ENCODE results near the gene ATP11B. TPM values are rescaled to one million over a fixed set of nuclear protein-coding genes. Genes with fewer than 3 reads are reported as not detected.
"Not testable (repeated sequence)": the region's sequence is repeated elsewhere in the genome, so short reads cannot be mapped to it uniquely, and the experiment has no call there.

The ATP11B gene
- total RNA-seq, 1 donor from 2014 or later, result 97.2 TPM

DNA sequence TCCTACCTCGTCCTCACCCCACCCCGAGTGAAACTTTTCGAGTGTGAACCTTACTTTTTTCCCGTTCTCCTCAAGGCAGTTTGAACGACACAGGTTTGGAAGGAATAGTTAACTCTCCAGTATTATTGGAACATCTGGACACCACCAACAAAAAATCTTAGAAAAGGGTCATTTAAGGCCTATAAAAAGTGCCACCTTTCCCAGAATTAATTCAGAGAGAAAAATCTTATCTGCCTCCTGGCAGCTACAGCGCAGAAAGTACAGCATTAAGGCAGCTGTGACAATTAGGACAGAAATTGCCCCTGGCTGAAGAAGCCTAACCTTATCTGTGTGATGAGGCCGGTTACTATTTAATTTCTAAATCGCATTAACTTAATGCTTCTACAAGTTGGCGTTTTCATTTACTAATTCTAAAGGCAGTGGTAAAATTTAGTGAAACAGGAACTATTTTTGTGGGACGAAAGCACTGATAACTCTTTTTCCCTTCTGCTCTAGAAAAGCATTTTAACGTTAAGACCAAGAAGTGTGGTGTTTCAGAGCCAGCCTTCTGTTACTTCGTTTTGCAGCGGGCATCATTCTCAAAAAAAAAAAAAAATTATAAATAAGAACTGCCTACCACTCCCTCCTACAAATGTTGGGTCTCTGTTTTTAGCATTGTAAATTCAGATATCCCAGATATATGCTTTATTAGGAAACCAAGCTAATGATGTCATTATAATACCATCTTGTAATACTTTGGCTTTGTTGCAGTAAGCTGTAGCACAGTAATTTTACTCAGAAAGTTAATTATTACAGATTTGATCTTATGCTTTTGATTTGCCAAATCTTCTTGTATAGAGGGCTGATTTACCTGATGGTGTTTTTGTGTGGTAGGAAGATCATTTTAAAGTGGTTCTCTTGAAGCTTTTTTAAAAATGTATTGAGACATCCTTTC is 1.4 kb downstream of the ATP11B start:
- no peak for DNase-seq (ENCODE audit: low spot score)

DNA sequence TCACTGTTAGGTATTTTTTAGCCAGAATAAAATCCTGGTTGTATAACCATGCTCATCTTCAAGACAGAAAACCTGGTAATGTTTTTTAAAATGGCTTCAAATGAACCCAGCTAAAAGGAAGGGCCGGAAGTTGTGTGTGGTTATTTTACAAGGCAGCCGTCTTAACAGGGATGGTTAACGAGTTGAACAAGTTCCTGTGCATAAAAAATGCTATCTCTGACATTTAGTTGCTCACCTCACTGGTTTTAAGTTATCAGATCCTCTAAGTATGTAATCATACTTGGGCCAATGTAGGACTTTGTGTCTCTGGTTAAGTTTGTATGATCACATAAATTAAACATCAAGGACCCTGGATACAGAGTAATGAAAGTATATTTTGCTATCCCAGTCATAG is 2.1 kb downstream of the ATP11B start:
- DNase-seq (ENCODE audit: low spot score), result no peak

DNA sequence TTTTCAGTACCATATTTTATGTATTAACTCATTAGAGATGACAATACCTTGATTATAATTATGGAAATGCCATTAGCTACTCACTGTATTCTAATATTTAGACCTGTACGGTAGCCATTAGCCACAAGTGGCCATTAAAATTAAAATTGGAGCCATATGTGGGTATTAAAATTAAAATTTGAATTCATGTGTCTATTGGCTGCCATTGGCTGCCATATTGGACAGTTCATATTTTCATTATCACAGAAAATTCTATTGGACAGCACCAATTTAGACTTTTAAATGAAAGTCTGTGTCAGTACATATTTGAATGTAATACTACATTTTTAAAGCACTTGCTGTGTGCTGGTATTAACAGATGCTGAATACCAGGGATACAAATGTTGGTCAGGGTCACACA is 3.0 kb downstream of the ATP11B start:
- DNase-seq (ENCODE audit: low spot score), result no peak

DNA sequence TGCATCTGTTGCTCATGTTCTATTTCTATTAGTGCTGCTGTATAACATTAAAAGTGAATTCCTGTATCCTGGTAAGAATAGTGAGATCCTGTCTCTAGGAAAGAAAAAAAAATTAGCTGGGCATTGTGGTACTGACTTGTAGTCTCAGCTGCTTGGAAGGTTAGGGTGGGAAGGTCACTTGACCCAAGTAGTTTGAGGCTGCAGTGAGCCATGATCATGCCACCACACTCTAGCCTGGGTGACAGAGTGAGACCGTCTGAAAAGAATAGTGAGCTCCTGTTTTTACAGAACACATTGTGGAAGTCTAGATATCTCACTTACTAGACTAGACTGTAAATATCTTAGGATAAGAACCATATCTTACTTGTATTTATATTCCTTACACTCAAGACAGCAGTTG is 4.6 kb downstream of the ATP11B start:
- DNase-seq (ENCODE audit: low spot score), result no peak

DNA sequence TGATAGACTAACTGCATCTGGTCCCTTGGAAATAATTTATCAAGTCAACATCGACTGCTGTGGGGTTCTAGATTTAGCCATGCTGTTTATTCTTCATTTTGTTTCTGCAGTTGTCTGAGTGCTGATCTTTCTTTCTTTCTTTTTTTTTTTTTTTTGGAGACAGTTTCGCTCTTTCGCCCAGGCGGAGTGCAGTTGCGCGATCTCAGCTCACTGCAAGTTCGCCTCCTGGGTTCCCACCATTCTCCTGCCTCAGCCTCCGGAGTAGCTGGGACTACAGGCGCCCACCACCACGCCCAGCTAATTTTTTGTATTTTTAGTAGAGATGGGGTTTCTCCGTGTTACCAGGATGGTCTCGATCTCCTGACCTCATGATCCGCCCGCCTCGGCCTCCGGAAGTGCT is 5.8 kb downstream of the ATP11B start:
- DNase-seq (ENCODE audit: low spot score), result not testable (repeated sequence)

DNA sequence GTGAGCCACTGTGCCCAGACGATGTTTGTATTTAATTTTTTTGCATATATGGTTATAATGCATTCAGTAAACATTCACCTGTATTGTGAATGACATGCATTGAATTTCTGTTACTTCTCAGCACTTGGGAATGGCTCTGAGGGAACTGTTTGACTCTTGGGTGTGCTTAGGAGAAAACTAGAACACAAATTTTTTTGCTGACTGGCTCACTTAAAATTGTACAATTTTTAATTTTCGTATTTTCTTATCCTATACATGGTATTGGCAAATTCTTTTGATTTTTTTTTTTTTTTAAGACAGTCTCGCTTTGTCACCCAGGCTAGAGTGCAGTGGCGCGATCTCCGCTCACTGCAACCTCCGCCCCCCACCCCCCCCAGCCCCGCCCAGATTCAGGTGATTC is 7.2 kb downstream of the ATP11B start:
- no peak for DNase-seq (ENCODE audit: low spot score)

DNA sequence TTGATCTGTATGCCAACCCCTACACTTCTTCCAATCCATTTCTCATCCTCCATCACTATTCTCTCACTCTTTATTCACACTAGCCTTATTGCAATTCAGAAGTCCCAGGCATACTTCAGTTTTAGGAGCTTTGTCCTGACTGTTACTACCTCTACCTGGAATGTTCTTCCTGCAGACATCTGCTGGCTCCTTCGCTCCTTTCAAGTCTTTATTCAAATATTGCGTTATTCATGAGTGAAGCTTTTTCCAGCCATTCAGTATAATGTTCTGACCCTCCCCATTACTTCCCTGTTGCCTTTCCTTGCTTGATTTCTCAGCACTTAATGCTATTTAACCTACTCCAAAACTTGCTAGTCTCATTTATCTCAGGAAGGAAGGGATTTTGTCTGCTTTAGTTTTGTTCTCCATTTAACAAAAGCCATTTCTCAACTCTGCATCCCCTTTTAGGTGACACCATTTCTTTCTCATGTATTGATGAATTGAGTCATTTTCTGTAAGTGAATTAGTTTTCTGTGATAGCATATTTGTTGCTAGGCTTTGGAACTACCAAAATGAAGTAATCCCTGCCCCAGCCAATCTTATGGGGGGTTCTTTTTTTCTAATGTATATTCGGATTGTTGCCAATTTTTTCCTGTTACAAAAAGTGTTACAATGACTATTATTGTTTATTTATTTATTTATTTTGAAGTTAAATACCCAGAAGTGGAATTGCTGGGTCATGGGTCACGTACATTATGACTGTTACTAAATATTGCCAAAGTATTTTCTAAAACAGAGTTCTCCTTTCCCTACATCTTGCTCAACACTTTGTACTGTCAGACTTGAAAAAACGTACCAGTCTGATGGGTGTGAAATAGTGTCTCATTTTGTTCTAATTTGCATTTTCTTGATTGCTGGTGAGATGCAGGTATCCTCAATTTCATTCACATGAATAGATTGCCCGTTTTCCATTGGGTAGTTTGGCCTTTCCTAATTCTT is 9.4 kb downstream of the ATP11B start:
- DNase-seq (ENCODE audit: low spot score), result no peak

DNA sequence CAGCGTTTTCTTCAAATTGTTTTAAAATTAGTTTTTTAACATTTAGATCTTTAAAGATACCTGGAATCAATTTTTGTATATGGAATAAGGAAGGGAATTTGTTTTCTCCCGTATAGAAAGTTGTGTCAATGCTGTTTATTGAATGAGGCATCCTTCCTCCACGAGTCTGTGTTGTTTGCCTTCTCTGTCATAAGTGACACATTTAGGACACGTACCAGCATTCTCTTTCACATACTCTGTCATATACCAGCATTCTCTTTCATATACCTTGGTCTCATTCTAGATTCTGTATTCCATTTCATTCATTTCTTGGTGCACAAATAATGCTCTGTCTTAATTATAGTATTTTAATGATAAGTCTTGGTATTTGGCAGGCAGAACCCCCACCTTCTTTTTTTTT is 10.3 kb downstream of the ATP11B start:
- no peak for DNase-seq (ENCODE audit: low spot score)

DNA sequence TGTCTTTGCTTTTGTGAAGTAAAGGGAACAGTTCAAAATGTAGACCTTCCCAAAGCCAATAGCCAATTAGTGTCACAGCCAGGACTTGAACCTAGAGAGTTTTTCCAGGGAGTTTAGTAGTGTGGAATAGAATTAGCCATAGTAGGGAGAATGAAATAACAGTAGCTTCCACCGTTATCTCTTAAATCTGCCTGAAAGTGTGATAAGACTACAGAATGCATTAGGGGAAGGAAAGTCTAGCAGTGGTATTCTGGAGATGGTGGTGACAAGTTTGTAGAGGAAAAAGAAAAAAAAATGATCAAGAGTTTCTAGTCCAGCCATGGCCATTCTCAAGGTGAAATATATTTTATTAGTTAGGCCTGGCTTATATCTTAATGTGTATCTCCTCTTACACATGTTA is 13.8 kb downstream of the ATP11B start:
- DNase-seq (ENCODE audit: low spot score), result no peak

DNA sequence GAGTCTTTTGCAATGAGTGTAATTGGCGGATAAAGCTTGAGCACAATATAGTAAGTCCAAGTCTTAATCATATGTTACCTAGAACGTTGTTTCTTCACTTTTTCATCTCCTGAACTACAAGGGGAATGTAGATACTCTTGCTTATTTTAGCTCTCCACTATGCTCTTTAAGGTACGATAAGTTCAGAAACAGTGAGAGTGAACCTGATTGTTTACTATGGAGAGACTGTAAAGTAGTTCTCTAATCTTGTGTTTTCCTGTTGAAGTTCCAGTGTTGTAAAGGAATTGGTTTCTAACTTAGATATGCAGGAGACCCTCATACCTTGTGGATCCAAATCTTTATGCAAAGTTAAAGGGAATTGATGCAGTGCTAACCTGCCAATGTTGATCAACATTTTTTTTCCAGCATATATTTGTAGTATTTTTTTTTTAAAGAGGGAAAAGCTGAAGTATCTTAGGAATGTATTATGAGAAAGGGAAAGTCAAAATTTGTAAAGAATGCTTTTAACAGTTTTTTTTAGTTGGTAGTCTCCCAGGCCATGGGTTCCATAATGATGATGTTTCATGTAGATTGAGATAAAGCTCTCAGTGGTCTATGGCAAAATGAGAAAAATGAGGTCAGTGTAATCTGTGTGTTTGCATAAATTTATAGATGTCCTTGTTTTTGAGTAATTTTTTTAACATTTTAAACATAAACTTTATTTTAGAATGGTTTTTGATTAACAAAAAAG is 14.9 kb downstream of the ATP11B start:
- DNase-seq (ENCODE audit: low spot score), result no peak

DNA sequence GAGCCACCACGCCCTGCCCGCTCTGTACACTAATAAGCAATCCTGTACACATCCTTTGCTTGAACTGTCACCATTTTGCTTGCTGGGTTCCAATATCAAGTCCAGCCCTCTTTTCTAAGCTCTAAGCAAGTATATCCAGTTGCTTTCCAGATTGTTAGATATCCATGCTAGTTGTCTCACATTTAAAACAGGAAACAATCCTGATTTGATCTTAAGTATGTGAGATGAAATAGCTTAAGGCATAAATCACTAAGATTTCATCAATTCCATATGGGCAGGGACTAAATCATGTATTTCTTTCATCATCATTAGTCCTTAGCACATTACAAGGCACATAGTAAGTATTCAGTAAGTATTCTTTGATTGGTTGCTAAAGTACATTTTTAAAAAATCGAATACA is 16.2 kb downstream of the ATP11B start:
- no peak for DNase-seq (ENCODE audit: low spot score)

DNA sequence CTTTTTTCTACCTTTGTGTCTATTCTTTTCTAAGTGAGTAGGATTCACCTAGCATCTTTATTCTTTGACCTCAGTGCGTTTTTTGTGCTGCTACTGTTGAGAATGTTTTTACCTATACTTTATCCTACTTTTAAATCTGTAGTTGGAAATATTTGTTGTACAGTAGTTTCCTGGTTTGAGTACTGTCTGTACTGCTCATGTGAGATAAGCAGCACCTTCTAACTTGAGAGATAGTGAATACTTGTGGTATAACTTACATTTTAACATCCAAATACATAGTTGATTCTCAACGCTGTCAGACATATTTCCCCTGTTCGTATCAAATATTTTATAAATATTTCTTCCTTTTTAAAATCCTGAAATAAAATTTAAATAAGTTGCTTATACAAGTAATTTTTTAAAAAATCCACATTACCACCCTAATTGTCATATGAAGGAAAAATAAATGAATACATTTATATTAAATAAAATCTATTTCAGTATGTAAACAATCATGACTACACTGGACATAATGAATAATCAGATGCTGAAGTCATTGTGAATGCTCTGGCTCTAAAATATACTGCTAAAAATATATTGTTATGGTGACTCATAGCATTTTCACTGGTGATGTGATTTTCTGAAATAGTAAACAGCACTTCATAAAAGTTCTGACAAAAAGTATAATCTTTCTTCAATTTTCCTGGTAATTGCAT is 17.4 kb downstream of the ATP11B start:
- no peak for DNase-seq (ENCODE audit: low spot score)

DNA sequence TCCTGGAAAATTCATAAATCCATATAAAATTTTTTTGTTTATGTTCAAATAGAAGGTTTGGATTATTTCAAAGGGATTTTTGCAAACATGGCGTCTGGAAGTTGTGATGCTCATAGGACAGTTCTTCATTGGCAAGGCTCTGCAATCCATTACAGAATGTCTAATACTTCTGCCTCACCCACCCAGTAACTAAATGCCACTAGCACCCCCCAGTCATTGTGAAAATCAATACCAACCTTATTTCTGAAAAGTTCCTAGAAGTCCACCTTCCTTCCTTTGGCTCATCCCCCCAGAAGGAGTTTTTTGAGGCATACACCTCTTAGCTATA is 17.9 kb downstream of the ATP11B start:
- DNase-seq (ENCODE audit: low spot score), result no peak

DNA sequence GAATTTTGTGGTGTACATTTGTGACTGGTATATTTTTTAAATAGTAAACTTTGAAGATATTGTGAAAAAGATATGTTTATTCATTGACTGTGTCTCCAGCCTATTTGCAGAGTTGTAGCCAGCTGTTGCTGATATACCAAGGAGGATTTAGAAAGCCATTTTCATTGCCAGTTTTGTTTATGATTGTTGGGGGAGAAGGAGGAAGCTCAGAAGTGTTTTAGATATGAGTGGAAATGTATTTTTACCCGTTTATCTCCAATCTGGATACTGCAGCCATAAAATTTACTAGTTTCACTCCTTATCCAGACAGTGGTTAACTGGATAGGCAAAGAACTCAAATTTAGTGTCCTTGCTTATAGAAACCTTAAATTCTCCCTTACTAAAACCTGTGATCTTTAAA is 18.8 kb downstream of the ATP11B start:
- no peak for DNase-seq (ENCODE audit: low spot score)

DNA sequence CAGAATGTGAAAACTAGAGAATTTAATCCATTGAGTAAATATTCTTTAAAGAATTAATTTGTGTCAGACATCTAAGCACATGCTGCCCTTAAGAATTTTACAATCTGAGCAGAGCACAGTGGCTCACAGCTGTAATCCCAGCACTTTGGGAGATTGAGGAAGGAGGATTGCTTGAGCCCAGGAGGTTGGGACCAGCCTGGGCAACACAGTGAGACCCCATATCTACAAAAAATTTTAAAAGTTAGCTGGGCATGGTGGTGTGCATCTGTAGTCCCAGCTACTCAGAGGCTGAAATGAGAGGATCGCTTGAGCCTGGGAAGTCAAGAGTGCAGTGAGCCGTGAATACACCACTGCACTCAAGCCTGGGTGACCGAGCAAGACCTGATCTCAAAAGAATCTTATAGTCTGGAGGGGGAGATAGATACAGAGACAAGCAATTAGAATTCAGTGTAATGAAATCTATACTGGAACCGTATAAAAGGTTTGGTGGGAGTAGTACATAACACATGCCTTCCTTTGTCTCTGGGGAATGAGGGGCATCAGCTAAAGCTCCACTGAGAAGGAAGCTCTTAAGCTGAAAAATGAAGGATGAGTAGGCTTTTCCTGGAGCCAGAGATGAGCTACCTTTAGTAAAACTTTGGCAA is 21.2 kb downstream of the ATP11B start:
- DNase-seq (ENCODE audit: low spot score), result no peak

DNA sequence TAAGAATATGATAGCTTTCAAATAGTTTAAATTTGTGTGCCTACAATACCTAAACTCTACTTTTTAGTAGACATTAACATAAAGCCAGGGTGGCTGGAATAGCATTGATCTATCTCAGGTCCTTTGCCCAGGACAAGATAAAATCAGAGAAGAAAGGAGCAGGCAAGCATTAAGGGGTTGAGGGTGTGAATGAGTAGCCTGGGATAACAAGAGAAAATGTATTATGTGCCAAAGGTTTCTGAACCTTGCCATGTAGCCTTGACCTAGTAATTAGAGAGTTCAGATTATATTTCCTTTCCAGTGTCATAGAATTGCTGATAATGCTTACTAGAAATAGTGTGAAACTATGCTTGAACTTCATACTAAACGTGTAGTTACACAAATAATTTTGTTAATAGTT is 22.9 kb downstream of the ATP11B start:
- DNase-seq (ENCODE audit: low spot score), result no peak

DNA sequence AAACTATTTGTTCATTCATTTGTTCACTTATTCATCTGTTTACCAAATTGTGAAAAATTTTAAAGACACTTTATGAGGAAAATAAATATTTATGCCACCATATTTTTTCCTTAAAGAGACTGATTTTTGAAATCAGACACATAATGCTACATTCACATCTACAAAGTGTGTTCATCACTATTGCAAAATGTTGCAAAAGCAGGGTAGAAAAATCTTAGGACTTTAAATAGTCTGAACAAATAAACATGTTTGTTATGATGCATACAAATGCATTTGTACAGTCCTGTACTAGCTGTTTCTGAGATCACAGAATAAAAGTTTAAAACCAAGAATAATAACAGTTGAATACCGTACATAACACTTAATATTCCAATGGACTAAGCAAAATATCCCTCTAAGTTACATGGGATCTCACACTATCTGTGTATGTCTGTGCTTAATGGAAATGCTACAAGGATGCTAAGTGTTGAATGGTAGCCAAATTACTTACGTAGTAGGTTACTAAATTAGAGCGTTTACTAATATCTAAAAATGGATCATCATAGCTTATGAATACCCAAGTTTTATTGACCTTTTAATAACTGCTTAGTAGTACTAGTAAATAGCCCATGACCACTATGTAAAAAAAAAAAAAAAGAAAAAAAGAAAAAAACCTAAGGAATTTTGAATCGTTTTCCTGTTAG is 25.1 kb downstream of the ATP11B start:
- no peak for DNase-seq (ENCODE audit: low spot score)

DNA sequence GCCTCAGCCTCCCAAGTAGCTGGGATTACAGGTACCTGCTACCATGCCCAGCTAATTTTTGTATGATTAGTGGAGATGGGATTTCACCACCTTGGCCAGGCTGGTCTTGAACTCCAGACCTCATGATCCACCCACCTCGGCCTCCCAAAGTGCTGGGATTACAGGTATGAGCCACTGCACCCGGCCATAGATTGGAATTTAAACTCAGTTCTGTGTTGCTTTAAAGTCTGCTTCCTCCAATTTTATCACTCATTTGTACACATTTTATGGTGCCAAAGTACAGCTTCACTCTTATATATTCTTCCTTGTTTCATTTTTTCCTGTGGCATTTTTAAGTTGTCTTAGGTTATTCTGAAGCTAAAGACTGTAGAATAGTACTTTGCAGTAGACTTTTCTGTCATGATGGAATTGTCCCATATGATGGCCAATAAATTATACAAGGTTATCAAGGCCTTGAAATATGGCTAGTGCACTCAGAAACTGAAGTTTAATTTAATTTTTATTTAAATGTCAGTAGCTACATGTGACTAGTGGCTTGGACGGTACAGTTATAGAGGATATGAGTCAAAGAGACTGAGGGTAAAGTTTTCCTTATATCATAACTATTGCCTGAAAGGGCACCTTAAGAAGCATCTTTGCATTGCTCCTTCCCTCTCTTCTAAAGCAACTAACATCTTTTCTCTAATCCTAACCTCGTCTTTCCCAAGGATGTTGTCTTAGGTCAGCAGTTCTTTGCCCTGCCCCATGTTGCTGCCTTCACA is 28.1 kb downstream of the ATP11B start:
- DNase-seq (ENCODE audit: low spot score), result no peak

DNA sequence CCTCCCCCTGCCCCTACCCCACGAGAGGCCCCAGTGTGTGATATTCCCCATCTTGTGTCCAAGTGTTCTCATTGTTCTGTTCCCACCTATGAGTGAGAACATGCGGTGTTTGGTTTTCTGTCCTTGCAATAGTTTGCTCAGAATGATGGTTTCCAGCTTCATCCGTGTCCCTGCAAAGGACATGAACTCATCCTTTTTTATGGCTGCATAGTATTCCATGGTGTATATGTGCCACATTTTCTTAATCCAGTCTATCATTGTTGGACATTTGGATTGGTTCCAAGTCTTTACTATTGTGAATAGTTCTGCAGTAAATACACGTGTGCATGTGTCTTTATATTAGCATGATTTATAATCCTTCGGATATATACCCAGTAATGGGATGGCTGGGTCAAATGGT is 29.0 kb downstream of the ATP11B start:
- not testable (repeated sequence) for DNase-seq (ENCODE audit: low spot score)

DNA sequence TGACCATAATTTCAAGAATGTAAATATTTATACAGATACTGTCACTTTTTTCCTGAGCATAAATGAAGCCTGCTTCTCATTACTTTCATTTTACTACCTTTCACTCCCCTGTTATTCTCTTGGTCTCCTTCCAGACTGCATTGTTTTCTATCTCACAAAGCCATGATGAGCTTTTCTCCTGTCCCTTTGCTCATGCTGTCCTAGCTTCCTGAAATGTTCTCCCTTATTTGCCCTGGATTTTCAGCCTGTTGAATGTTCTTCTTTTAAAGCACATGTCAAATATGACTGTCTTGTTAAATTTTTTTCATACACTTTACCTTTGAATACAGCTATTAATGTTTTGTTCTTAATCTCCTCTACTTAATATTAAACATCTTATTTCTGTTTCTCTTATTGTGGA is 31.7 kb downstream of the ATP11B start:
- DNase-seq (ENCODE audit: low spot score), result no peak
